ENCODE results near the gene GREM1. TPM values are rescaled to one million over a fixed set of nuclear protein-coding genes. Genes with fewer than 3 reads are reported as not detected.

The GREM1 gene
- total RNA-seq, 1 experiment from 2014 or later, result 1.1 TPM

- TF ChIP-seq CTCF (conservative IDR thresholded peaks at IDR 0.05), result no peak
- H3K4me1 Mint-ChIP-seq, result no peaks in the 10 kb centered on the region
- DNase-seq, result no peak
Observed at GRCh38 chr15:32766101-32766500, 48.3 kb downstream of the GREM1 start.

More at GRCh38 chr15:32766101-32766500, 48.3 kb downstream of the GREM1 start:
- H3K27ac Mint-ChIP-seq, result no peak overlapping the region
- no peak overlapping the region for H2BK20ac ChIP-seq (ENCODE audit: low read depth, low read length, poor library complexity, severe bottlenecking)
- H3K23ac ChIP-seq (ENCODE audit: insufficient read length, low read depth, low read length), result no peak overlapping the region
- H3K9ac ChIP-seq (ENCODE audit: extremely low read depth, insufficient read length, low read length), result no peak overlapping the region
- no peak overlapping the region for H3K4ac ChIP-seq (ENCODE audit: low read depth, low read length)
- H4K5ac ChIP-seq (ENCODE audit: insufficient read length, low read depth, low read length), result no peak overlapping the region
- no peaks in the 10 kb centered on the region for H4K20me1 ChIP-seq (ENCODE audit: control insufficient read depth, insufficient read depth, insufficient read length)
- H3K27me3 ChIP-seq (ENCODE audit: insufficient read depth, low read length), result no peaks in the 10 kb centered on the region
- no peak overlapping the region for H2AFZ ChIP-seq (ENCODE audit: low read length)
- H3K79me2 ChIP-seq (ENCODE audit: insufficient read depth, low read length), result no peaks in the 10 kb centered on the region
- WGBS (ENCODE audit: extremely low coverage, insufficient read length, low lambda C conversion rate), result no CpG with 5 or more reads among the region's 3 CpGs
- no peak overlapping the region for H3K4me2 ChIP-seq (ENCODE audit: insufficient read depth, insufficient read length, low read length)
- H2BK12ac ChIP-seq (ENCODE audit: insufficient read length, low read depth, low read length), result no peak overlapping the region
- H3K4me3 Mint-ChIP-seq, result no peak overlapping the region
- no peak overlapping the region for H3K56ac ChIP-seq (ENCODE audit: insufficient read length, low read depth, low read length)
- H3K79me1 ChIP-seq (ENCODE audit: insufficient read depth, low read depth, low read length, poor library complexity, severe bottlenecking), result no peaks in the 10 kb centered on the region
- no peak overlapping the region for H3K14ac ChIP-seq (ENCODE audit: insufficient read depth, low read length)
- peaks cover 0 to 2% of the 10 kb centered on the region in 2 experiments; a peak in 2 of 5 replicates for H3K9me3 Mint-ChIP-seq
- H3K36me3 Mint-ChIP-seq (ENCODE audit: insufficient read depth in 1 of 3, low read depth in 3 of 3), result peaks cover 0 to 7% (median 0%) of the 10 kb centered on the region in 3 experiments; a peak in 2 of 7 replicates
- no peak overlapping the region for H3K27ac ChIP-seq (ENCODE audit: insufficient read length, low read depth, low read length)
- no peak overlapping the region for H3T11ph ChIP-seq (ENCODE audit: low read length)
- H2BK15ac ChIP-seq (ENCODE audit: low read depth, low read length), result no peak overlapping the region
- no peak overlapping the region for H2AK5ac ChIP-seq (ENCODE audit: insufficient read length, low read length)
- H3K23me2 ChIP-seq (ENCODE audit: insufficient read length, low read depth, low read length, poor library complexity, severe bottlenecking), result no peaks in the 10 kb centered on the region
- H3K4me1 ChIP-seq (ENCODE audit: insufficient read depth, low read length), result no peaks in the 10 kb centered on the region
- no peak overlapping the region for H4K91ac ChIP-seq (ENCODE audit: insufficient read length, low read depth, low read length)
- H2BK5ac ChIP-seq (ENCODE audit: insufficient read length, low read length), result no peak overlapping the region
- H3K27me3 Mint-ChIP-seq (ENCODE audit: low read depth), result no peaks in the 10 kb centered on the region
- H3K9me3 ChIP-seq (ENCODE audit: control insufficient read depth, low read depth, low read length), result no peaks in the 10 kb centered on the region
- H2BK120ac ChIP-seq (ENCODE audit: low read depth, low read length, poor library complexity, severe bottlenecking), result no peak overlapping the region
- no peak overlapping the region for H3K18ac ChIP-seq (ENCODE audit: insufficient read length, low read depth, low read length)
- no peak overlapping the region for H4K8ac ChIP-seq (replicated peaks; ENCODE audit: insufficient read length, low read depth, low read length)

Data from H9 (cell line).